WERI-Rb-1 (cell line): ENCODE results near the gene KRT80.

Source experiments
- DNase-seq: peaks from one replicate; pipeline ENCODE4 v3.0.0-alpha.2; 2020
- H3K27ac ChIP-seq: fragments of 250-450 bp; sonication (Bioruptor Pico); 2 replicates; pipeline ENCODE4 v1.5.1; 2020; ENCODE audit warnings: mild to moderate bottlenecking, moderate library complexity
- H3K27me3 ChIP-seq: fragments of 250-450 bp; sonication (Bioruptor Pico); 2 replicates; pipeline ENCODE4 v1.5.1; 2021; ENCODE audit warnings: mild to moderate bottlenecking, low read depth, moderate library complexity; ENCODE audit not compliant: insufficient read depth, severe bottlenecking
- H3K36me3 ChIP-seq: fragments of 250-450 bp; sonication (Bioruptor Pico); 2 replicates; pipeline ENCODE4 v1.5.1; 2020; ENCODE audit warnings: mild to moderate bottlenecking, moderate library complexity
- H3K4me3 ChIP-seq: 2 replicates; pipeline ENCODE4 v1.5.1; 2011; ENCODE audit warnings: low read depth, mild to moderate bottlenecking, control low read depth, low read length
- H3K9me3 ChIP-seq: fragments of 250-450 bp; sonication (Bioruptor Pico); 2 replicates; pipeline ENCODE4 v1.5.1; 2021; ENCODE audit warnings: mild to moderate bottlenecking, moderate library complexity; ENCODE audit not compliant: severe bottlenecking
- CTCF ChIP-seq: IDR thresholded peaks from 2 replicates; pipeline ENCODE4 v1.5.1; 2011; ENCODE audit warnings: low read depth, mild to moderate bottlenecking, control low read depth, inconsistent platforms, low read length

Gene KRT80

GRCh38 chr12:52151837-52152783 lies 39.7 kb downstream of the KRT80 start:
- H3K36me3 ChIP-seq: no peaks in the 10 kb centered on the region
- no peaks in the 10 kb centered on the region for H3K9me3 ChIP-seq
- peak; percentile 68 for DNase-seq
- H3K27me3 ChIP-seq: no peaks in the 10 kb centered on the region
- no peak overlapping the region for H3K27ac ChIP-seq
- peak; percentile 97 for TF ChIP-seq CTCF
- H3K4me3 ChIP-seq: peak overlapping the region; percentile 39

- Histone ChIP-seq H3K9me3 (no peaks in the 10 kb centered on the region), H3K27me3 (no peaks in the 10 kb centered on the region), H3K4me3 (no peak overlapping the region), H3K27ac (no peak overlapping the region), H3K36me3 (no peaks in the 10 kb centered on the region)
- no peak for DNase-seq
- no peak for TF ChIP-seq CTCF
Observed at GRCh38 chr12:52151153-52151836, 40.5 kb downstream of the KRT80 start.

- Histone ChIP-seq H3K9me3 (no peaks in the 10 kb centered on the region), H3K36me3 (no peaks in the 10 kb centered on the region), H3K27ac (no peak overlapping the region), H3K4me3 (no peak overlapping the region), H3K27me3 (no peaks in the 10 kb centered on the region)
- TF ChIP-seq CTCF: no peak
- no peak for DNase-seq
Observed at GRCh38 chr12:52149651-52150241, 42.1 kb downstream of the KRT80 start.

- Histone ChIP-seq H3K4me3 (no peak overlapping the region), H3K27ac (no peak overlapping the region), H3K27me3 (no peaks in the 10 kb centered on the region), H3K9me3 (no peaks in the 10 kb centered on the region), H3K36me3 (no peaks in the 10 kb centered on the region)
- no peak for DNase-seq
- no peak for TF ChIP-seq CTCF
Observed at GRCh38 chr12:52149182-52149641, 42.6 kb downstream of the KRT80 start.

GRCh38 chr12:52148464-52149181 lies 43.2 kb downstream of the KRT80 start:
- DNase-seq: no peak
- H3K27ac ChIP-seq: no peak overlapping the region
- H3K36me3 ChIP-seq: no peaks in the 10 kb centered on the region

More at GRCh38 chr12:52148464-52149181, 43.2 kb downstream of the KRT80 start:
- Histone ChIP-seq H3K27me3 (no peaks in the 10 kb centered on the region), H3K9me3 (no peaks in the 10 kb centered on the region), H3K4me3 (no peak overlapping the region)
- no peak for TF ChIP-seq CTCF
